ENCODE measurements around the gene ATG16L1. TPM values are rescaled to one million over a fixed set of nuclear protein-coding genes. Genes with fewer than 3 reads are reported as not detected.

Gene ATG16L1
- polyA plus RNA-seq, 1 donor (not counting 4 experiments of a cell fraction or from before 2014, with no cell fraction given), result 38.5 TPM

DNA sequence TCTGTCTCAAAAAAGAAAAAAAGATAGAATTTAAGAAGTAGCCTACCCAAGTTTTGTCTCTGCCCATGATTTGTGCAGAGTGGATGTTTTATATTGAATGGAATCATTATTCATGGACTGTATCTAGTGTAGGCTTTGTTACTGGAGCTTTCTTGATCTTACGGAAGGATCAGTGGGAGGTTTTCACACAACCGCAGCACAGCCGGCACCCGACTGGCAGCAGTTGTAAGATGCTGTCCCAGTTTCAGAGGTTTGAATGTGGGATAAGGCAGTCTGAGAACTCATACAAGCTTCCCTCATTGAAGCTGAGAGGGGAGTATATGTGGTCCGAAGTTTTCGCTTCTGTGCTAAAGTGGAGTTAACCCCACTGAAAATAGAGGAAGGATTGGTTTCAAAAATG is 36.4 kb downstream of the ATG16L1 start:
- Histone ChIP-seq H3K27ac (ENCODE audit: control insufficient read depth, insufficient read depth, low read length) (no peak overlapping the region), H3K4me1 (ENCODE audit: control insufficient read depth, extremely low read depth, insufficient read depth, low read length) (peaks cover 3% of the 10 kb centered on the region), H3K27me3 (ENCODE audit: control insufficient read depth, extremely low read depth, insufficient read depth, low read length) (no peaks in the 10 kb centered on the region), H3K9me1 (ENCODE audit: control insufficient read depth, extremely low read depth, insufficient read depth, low read length) (no peaks in the 10 kb centered on the region), H4K20me1 (ENCODE audit: control insufficient read depth, extremely low read depth, insufficient read depth, low read length) (no peaks in the 10 kb centered on the region), H3K79me2 (ENCODE audit: control insufficient read depth, insufficient read depth, low read length) (peaks cover 2% of the 10 kb centered on the region), H3K4me2 (ENCODE audit: control insufficient read depth, extremely low read depth, insufficient read depth, low read depth, low read length) (no peak overlapping the region), H2AFZ (ENCODE audit: control insufficient read depth, low read length) (no peak overlapping the region), H3K9me3 (ENCODE audit: control insufficient read depth, low read depth, low read length) (no peaks in the 10 kb centered on the region), H3K9ac (ENCODE audit: control insufficient read depth, extremely low read depth, insufficient read depth, low read length) (no peak overlapping the region), H3K36me3 (ENCODE audit: control insufficient read depth in 2 of 2, extremely low read depth in 1 of 2, insufficient read depth in 2 of 2, low read length in 2 of 2) (peaks cover 40 to 51% of the 10 kb centered on the region in 2 experiments), H3K4me3 (ENCODE audit: control insufficient read depth in 2 of 3, extremely low read depth in 1 of 3, insufficient read depth in 2 of 3, low read depth in 1 of 3, low read length in 3 of 3) (no peak overlapping the region)
- dilution Hi-C loops (cut with MboI; ENCODE audit: extremely low pct_ligation_motif_present, low sequenced_read_pairs), result no loop called here
- TF ChIP-seq, protein P1, sequence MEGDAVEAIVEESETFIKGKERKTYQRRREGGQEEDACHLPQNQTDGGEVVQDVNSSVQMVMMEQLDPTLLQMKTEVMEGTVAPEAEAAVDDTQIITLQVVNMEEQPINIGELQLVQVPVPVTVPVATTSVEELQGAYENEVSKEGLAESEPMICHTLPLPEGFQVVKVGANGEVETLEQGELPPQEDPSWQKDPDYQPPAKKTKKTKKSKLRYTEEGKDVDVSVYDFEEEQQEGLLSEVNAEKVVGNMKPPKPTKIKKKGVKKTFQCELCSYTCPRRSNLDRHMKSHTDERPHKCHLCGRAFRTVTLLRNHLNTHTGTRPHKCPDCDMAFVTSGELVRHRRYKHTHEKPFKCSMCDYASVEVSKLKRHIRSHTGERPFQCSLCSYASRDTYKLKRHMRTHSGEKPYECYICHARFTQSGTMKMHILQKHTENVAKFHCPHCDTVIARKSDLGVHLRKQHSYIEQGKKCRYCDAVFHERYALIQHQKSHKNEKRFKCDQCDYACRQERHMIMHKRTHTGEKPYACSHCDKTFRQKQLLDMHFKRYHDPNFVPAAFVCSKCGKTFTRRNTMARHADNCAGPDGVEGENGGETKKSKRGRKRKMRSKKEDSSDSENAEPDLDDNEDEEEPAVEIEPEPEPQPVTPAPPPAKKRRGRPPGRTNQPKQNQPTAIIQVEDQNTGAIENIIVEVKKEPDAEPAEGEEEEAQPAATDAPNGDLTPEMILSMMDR (optimal IDR thresholded peaks at IDR 0.05 in 1 of 3, IDR thresholded peaks at IDR 0.05 in 1 of 3, conservative IDR thresholded peaks at IDR 0.05 in 1 of 3; ENCODE audit: extremely low read depth in 1 of 3, insufficient read depth in 2 of 3, low read length in 3 of 3), result no peak
- TF ChIP-seq EZH2 (IDR thresholded peaks at IDR 0.05; ENCODE audit: low read length), result no peak
- no peak for DNase-seq (ENCODE audit: low read depth, low spot score)
- no peak for FAIRE-seq

DNA sequence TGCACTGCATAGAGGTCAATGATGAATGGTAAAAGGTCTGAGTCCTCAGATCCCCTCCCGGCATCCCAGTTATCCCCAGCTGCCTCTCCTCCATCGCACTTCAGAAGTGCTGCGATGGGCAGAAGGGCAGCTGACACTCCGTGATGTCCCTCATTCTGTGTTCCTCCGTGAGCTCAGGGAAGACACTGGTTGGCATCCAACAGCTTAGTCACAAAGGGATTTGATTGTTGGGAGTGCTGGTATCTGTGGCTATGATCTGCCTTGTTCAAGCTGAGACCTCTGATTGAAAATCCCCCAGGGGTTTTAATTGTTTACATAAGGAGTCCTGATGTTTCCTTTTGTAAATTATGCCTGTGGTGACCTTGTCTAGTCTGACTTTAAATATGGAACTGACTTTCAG is 37.2 kb downstream of the ATG16L1 start:
- Histone ChIP-seq H3K4me2 (ENCODE audit: control insufficient read depth, extremely low read depth, insufficient read depth, low read depth, low read length) (no peak overlapping the region), H3K4me3 (ENCODE audit: control insufficient read depth in 2 of 3, extremely low read depth in 1 of 3, insufficient read depth in 2 of 3, low read depth in 1 of 3, low read length in 3 of 3) (no peak overlapping the region), H4K20me1 (ENCODE audit: control insufficient read depth, extremely low read depth, insufficient read depth, low read length) (no peaks in the 10 kb centered on the region), H3K9ac (ENCODE audit: control insufficient read depth, extremely low read depth, insufficient read depth, low read length) (no peak overlapping the region), H3K9me1 (ENCODE audit: control insufficient read depth, extremely low read depth, insufficient read depth, low read length) (no peaks in the 10 kb centered on the region), H3K27ac (ENCODE audit: control insufficient read depth, insufficient read depth, low read length) (no peak overlapping the region), H3K9me3 (ENCODE audit: control insufficient read depth, low read depth, low read length) (no peaks in the 10 kb centered on the region), H3K36me3 (ENCODE audit: control insufficient read depth in 2 of 2, extremely low read depth in 1 of 2, insufficient read depth in 2 of 2, low read length in 2 of 2) (peaks cover 41 to 51% of the 10 kb centered on the region in 2 experiments), H3K27me3 (ENCODE audit: control insufficient read depth, extremely low read depth, insufficient read depth, low read length) (no peaks in the 10 kb centered on the region), H3K4me1 (ENCODE audit: control insufficient read depth, extremely low read depth, insufficient read depth, low read length) (peaks cover 3% of the 10 kb centered on the region), H2AFZ (ENCODE audit: control insufficient read depth, low read length) (no peak overlapping the region), H3K79me2 (ENCODE audit: control insufficient read depth, insufficient read depth, low read length) (peaks cover 2% of the 10 kb centered on the region)
- dilution Hi-C loops (cut with MboI; ENCODE audit: extremely low pct_ligation_motif_present, low sequenced_read_pairs), result no loop called here
- TF ChIP-seq, protein P1 (optimal IDR thresholded peaks at IDR 0.05 in 1 of 3, IDR thresholded peaks at IDR 0.05 in 1 of 3, conservative IDR thresholded peaks at IDR 0.05 in 1 of 3; ENCODE audit: extremely low read depth in 1 of 3, insufficient read depth in 2 of 3, low read length in 3 of 3), result no peak
- no peak for TF ChIP-seq EZH2 (IDR thresholded peaks at IDR 0.05; ENCODE audit: low read length)
- no peak for FAIRE-seq
- DNase-seq (ENCODE audit: low read depth, low spot score), result no peak

Data from keratinocyte (primary cell).